Panc1 (cell line): ENCODE measurements around the gene TMED10. TPM values are rescaled to one million over a fixed set of nuclear protein-coding genes. Genes with fewer than 3 reads are reported as not detected.

Experiments used
- ATAC-seq: fragments of 200-7000 bp; cut with Tn5 transposase; 2 replicates; pipeline ENCODE4 v1.9.1; 2020; ENCODE audit warnings: mild to moderate bottlenecking, moderate library complexity
- BruUV-seq: library from RNA; stranded (reverse); fragments of 400-500 nt; replicated peaks from 2 replicates; lab custom pipeline; 2021; lab: Mats Ljungman, UMichigan
- CTCF ChIA-PET: fragments of 300-600 bp; sonication (Branson Sonifier 250); formaldehyde crosslinking; loops from one replicate; lab custom pipeline; 2022; ENCODE audit warnings: antibody characterized with exemption; lab: Charles Lee
- POLR2A ChIA-PET: fragments of 300-600 bp; sonication (Branson Sonifier 250); formaldehyde crosslinking; loops from one replicate; lab custom pipeline; 2022; ENCODE audit warnings: antibody characterized with exemption; lab: Charles Lee
- DNase-seq: peaks from one replicate; pipeline ENCODE4 v3.0.0-alpha.2; 2010; ENCODE audit warnings: low read depth, low spot score
- H3K27ac ChIP-seq: 2 replicates; pipeline ENCODE4 v1.5.1; 2011; ENCODE audit warnings: mild to moderate bottlenecking, low read length, inconsistent platforms
- H3K27me3 ChIP-seq: fragments of 200-500 bp; sonication (Bioruptor generic); 2 replicates; pipeline ENCODE4 v1.6.0; 2014; ENCODE audit warnings: low read length, inconsistent platforms; ENCODE audit not compliant: control insufficient read depth, insufficient read depth
- H3K36me3 ChIP-seq: fragments of 200-500 bp; sonication (Bioruptor generic); 2 replicates; pipeline ENCODE4 v1.5.1; 2014; ENCODE audit warnings: inconsistent platforms, mild to moderate bottlenecking, low read length, moderate library complexity; ENCODE audit not compliant: control insufficient read depth, insufficient read depth
- H3K4me1 ChIP-seq: 2 replicates; pipeline ENCODE4 v1.5.1; 2011; ENCODE audit warnings: inconsistent platforms, mild to moderate bottlenecking, low read length, moderate library complexity; ENCODE audit not compliant: control insufficient read depth, insufficient read depth
- H3K4me3 ChIP-seq, 2 experiments: 2 replicates each; pipeline ENCODE4 v1.5.1; 2011 to 2012; ENCODE audit warnings: low read depth in 2 of 2, low read length in 2 of 2, mild to moderate bottlenecking in 2 of 2, inconsistent platforms in 1 of 2, moderate library complexity in 1 of 2
- H3K9me3 ChIP-seq: fragments of 200-500 bp; sonication (Bioruptor generic); 2 replicates; pipeline ENCODE4 v1.5.1; 2014; ENCODE audit warnings: low read depth, mild to moderate bottlenecking, inconsistent platforms, low read length, moderate library complexity; ENCODE audit not compliant: control insufficient read depth, insufficient read depth
- POLR2AphosphoS5 ChIP-seq: IDR thresholded peaks from 2 replicates; pipeline ENCODE4 v1.6.1; 2012; ENCODE audit warnings: mild to moderate bottlenecking, low read depth, low read length, moderate library complexity
- REST ChIP-seq, 2 experiments: IDR thresholded peaks; 2 replicates each; pipeline ENCODE4 v1.6.1; 2011 to 2012; ENCODE audit warnings: low read depth in 2 of 2, control low read depth in 1 of 2, low read length in 1 of 2, mild to moderate bottlenecking in 1 of 2, moderate library complexity in 1 of 2; ENCODE audit not compliant: insufficient read depth in 1 of 2
- SIN3A ChIP-seq: IDR thresholded peaks from 2 replicates; pipeline ENCODE4 v1.6.1; 2012; ENCODE audit warnings: low read depth, mild to moderate bottlenecking, low read length, moderate library complexity, borderline replicate concordance; ENCODE audit not compliant: insufficient read depth
- TCF7L2 ChIP-seq: IDR thresholded peaks from 2 replicates; pipeline ENCODE4 v1.6.1; 2011; ENCODE audit warnings: mild to moderate bottlenecking, low read depth, low read length, inconsistent platforms
- in situ Hi-C: cut with HindIII; loops from 2 replicates; pipeline ENCODE4 v1.10.0; 2016; ENCODE audit warnings: low sequenced_read_pairs, low pct_unique_long_range_greater_than_20kb
- intact Hi-C: fragments of 100-400 bp; cut with micrococcal nuclease; formaldehyde crosslinking; loops from one replicate; pipeline ENCODE4 v1.10.0; 2022; ENCODE audit not compliant: unreplicated experiment
- total RNA-seq: library from RNA; stranded (reverse); gene quantifications from one replicate; pipeline ENCODE4 v1.2.1, GENCODE V29; 2021; ENCODE audit not compliant: unreplicated experiment
- TF ChIP-seq, protein P1 (sequence below): fragments of 450-650 bp; IDR thresholded peaks from 2 replicates; pipeline ENCODE4 v1.5.1; 2017; ENCODE audit warnings: mild to moderate bottlenecking

Gene TMED10
- total RNA-seq, 1 experiment from 2014 or later, result 183 TPM

DNA sequence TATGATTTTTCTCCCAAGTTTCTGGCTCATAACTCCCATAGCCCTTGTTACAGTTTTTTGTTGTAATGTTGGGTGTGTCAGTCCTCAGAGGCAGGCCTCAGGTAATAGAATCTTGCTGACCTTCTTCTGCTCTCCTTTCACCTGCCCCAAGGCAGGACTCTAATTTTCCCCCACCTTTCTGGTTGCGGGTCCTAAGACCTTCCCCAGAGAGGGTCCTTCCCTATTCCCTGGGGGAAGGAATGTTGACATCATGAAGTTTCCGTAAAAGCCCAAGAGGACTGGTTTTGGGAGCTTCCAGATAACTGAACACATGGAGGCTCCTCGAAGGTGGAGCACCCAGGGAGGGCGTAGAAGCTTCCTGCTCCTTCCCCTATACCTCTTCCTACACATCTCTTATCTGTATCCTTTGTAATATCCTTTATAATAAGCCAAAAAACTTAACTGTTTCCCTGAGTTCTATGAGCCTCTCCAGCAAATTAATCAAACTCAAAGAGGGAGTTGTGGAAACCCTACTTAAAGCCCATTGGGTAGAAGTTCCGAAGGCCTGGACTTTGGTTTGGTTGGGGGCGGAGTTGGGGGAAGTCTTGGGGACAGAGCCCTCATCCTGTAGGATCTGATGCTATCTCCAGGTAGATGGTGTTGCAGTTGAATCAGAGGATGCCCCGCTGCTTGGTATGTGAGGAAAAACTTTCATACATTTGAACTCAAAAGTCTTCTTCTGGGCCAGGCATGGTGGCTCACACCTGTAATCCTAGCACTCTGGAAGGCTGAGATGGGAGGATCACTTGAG is 9.0 kb upstream of the TMED10 start:
- ChIA-PET CTCF (no interaction called here), POLR2A (interaction anchor here (0.7 kb wide), 1 partner anchor 246 kb away, joined by 14 read pairs; no protein-coding TSS in a partner anchor)
- no peak for DNase-seq
- Histone ChIP-seq H3K36me3 (no peaks in the 10 kb centered on the region), H3K27me3 (no peaks in the 10 kb centered on the region), H3K9me3 (no peaks in the 10 kb centered on the region), H3K4me1 (no peaks in the 10 kb centered on the region), H3K4me3 (no peak overlapping the region), H3K27ac (no peak overlapping the region)
- BruUV-seq, result no TSS peak
- in situ Hi-C loops (no loop called here), intact Hi-C loops (no loop called here)
- no peak for TF ChIP-seq SIN3A
- TF ChIP-seq REST (IDR thresholded peaks at IDR 0.05; ENCODE audit: insufficient read depth in 1 of 2, low read depth in 2 of 2, low read length in 1 of 2), result no peak
- TF ChIP-seq, protein P1, sequence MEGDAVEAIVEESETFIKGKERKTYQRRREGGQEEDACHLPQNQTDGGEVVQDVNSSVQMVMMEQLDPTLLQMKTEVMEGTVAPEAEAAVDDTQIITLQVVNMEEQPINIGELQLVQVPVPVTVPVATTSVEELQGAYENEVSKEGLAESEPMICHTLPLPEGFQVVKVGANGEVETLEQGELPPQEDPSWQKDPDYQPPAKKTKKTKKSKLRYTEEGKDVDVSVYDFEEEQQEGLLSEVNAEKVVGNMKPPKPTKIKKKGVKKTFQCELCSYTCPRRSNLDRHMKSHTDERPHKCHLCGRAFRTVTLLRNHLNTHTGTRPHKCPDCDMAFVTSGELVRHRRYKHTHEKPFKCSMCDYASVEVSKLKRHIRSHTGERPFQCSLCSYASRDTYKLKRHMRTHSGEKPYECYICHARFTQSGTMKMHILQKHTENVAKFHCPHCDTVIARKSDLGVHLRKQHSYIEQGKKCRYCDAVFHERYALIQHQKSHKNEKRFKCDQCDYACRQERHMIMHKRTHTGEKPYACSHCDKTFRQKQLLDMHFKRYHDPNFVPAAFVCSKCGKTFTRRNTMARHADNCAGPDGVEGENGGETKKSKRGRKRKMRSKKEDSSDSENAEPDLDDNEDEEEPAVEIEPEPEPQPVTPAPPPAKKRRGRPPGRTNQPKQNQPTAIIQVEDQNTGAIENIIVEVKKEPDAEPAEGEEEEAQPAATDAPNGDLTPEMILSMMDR, result no peak
- no peak for TF ChIP-seq TCF7L2
- no peak for TF ChIP-seq POLR2AphosphoS5
- ATAC-seq, result no peak

DNA sequence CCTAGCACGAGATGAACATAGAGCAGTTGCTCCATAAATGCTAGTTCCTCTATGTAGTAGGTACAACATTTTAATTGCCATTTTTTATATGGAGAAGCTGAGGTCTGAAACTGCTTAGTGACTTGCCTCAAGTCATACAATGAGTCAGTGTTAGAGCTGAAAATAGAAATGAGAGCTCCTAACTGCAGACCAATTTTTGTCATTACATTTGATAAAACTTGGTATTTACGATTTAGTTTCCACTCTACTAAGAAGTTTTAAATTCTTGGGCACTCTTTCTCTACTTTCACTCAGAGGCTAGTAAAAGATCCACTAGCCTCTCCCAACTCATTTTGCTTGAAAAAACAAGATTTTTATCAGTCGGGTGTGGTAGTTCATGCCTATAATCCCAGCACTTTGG is 8.1 kb upstream of the TMED10 start:
- Histone ChIP-seq H3K36me3 (no peaks in the 10 kb centered on the region), H3K9me3 (no peaks in the 10 kb centered on the region), H3K4me1 (no peaks in the 10 kb centered on the region), H3K4me3 (no peak overlapping the region), H3K27me3 (no peaks in the 10 kb centered on the region), H3K27ac (no peak overlapping the region)
- TF ChIP-seq, protein P1, result no peak
- TF ChIP-seq REST (IDR thresholded peaks at IDR 0.05; ENCODE audit: insufficient read depth in 1 of 2, low read depth in 2 of 2, low read length in 1 of 2), result no peak
- BruUV-seq, result no TSS peak
- ATAC-seq, result no peak
- POLR2A ChIA-PET, result no interaction called here
- DNase-seq, result no peak
- in situ Hi-C loops, result no loop called here
- CTCF ChIA-PET, result interaction anchor here (0.5 kb wide), 1 partner anchor 9 kb away, joined by 6 read pairs; no protein-coding TSS in a partner anchor
- intact Hi-C loops, result no loop called here
